Activated CD8-positive, alpha-beta memory T cell treated with anti-CD3 and anti-CD28 coated beads, Interleukin-2, amount 10 ng/mL, durations not matched to agents 7 days and 5 days (primary cell): ENCODE results near the gene CXCL5. TPM values are rescaled to one million over a fixed set of nuclear protein-coding genes. Genes with fewer than 3 reads are reported as not detected.

ENCODE experiments used
- ATAC-seq: fragments of 150-1000 bp; cut with Tn5 transposase; one replicate; pipeline ENCODE4 v1.10.0; 2021; ENCODE audit warnings: moderate library complexity
- CTCF ChIA-PET: fragments of 350-600 bp; sonication (Branson Sonifier 250); formaldehyde crosslinking; loops from one replicate; lab custom pipeline; 2021; ENCODE audit warnings: antibody characterized with exemption; lab: Charles Lee
- DNase-seq: peaks from one replicate; pipeline ENCODE4 v3.0.0-alpha.2; 2020
- H3K27ac Mint-ChIP-seq: one replicate; pipeline ENCODE4 v1.8.0; 2021; ENCODE audit warnings: mild to moderate bottlenecking, mixed read lengths
- H3K27me3 Mint-ChIP-seq: one replicate; pipeline ENCODE4 v1.8.0; 2021; ENCODE audit warnings: mixed read lengths
- H3K36me3 Mint-ChIP-seq: one replicate; pipeline ENCODE4 v1.8.0; 2021; ENCODE audit warnings: mild to moderate bottlenecking, mixed read lengths
- H3K4me1 Mint-ChIP-seq: one replicate; pipeline ENCODE4 v1.8.0; 2021; ENCODE audit warnings: mixed read lengths
- H3K4me3 Mint-ChIP-seq: one replicate; pipeline ENCODE4 v1.8.0; 2021; ENCODE audit warnings: mild to moderate bottlenecking, moderate library complexity, mixed read lengths
- H3K9me3 Mint-ChIP-seq: one replicate; pipeline ENCODE4 v1.8.0; 2022; ENCODE audit warnings: low read depth, mixed read lengths
- total RNA-seq, 2 experiments: library from RNA; stranded (reverse); gene quantifications; one replicate each; pipeline ENCODE4 v1.2.3, GENCODE V29; 2021

CXCL5 gene
- total RNA-seq, 2 experiments from 2014 or later = not detected

DNA sequence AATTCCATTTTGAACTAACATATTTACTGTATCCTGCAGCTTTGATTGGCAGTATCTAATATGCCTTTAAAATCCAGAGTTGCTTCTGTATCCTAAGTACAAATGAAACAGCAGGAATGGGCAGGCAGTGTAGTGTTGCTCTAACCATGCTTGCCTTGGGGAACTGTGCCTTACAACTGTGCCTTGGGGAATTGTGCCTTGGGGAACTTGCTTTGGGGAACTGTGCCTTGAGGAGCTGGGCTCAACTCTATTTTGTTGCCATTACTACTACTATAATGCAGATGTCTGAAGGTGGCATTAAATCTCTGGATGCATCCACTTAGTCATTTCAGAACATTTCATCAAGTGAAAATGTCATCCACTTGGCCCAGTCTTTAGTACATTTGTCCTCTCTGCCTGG lies 33.1 kb upstream of the CXCL5 start:
- no peaks in the 10 kb centered on the region for H3K4me1 Mint-ChIP-seq
- H3K27ac Mint-ChIP-seq = no peak overlapping the region
- DNase-seq = no peak
- ATAC-seq = no peak
- H3K27me3 Mint-ChIP-seq = peaks cover 19% of the 10 kb centered on the region
- H3K4me3 Mint-ChIP-seq = no peak overlapping the region
- H3K9me3 Mint-ChIP-seq = no peaks in the 10 kb centered on the region
- CTCF ChIA-PET = no interaction called here
- H3K36me3 Mint-ChIP-seq = no peaks in the 10 kb centered on the region

DNA sequence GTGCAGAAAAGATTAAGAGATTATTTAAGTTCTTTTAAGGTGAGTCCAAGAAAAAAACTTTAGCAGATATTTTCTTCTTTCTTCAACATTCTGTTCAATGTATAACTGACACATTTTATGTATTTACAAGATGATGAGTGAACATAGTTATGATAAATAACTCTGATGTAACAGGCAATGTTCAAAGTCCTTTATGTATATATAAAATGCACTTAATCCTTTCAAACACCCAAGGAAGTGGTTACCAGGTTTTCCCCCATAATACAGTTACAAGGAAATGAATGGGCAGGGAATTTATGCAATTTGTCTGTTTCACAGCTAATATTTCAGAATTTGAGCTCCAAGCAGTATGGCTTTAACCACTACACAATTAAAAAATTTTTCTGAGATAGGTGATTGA lies 31.8 kb upstream of the CXCL5 start:
- no peaks in the 10 kb centered on the region for H3K9me3 Mint-ChIP-seq
- no peak overlapping the region for H3K4me3 Mint-ChIP-seq
- peaks cover 8% of the 10 kb centered on the region for H3K27me3 Mint-ChIP-seq
- ATAC-seq = no peak
- no peaks in the 10 kb centered on the region for H3K4me1 Mint-ChIP-seq
- CTCF ChIA-PET = no interaction called here
- H3K36me3 Mint-ChIP-seq = no peaks in the 10 kb centered on the region
- H3K27ac Mint-ChIP-seq = no peak overlapping the region
- DNase-seq = no peak

DNA sequence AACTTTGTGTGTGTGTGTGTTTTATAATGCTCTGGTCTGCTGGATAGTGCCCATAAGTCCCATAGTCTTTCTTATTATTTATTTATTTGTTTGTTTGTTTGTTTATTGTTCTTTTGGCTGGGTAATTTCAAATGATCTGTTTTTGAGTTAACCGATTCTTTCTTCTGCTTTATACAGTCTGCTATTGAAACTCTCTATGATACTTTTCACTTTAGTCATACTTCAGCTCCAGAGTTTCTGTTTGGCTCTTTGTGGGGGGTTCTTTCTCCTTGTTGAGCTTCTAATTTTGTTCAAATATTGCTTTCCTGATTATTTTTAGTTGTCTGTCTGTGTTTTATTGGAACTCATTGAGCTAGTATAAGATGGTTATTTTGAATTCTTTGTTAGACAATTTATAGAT lies 30.0 kb upstream of the CXCL5 start:
- Mint-ChIP-seq H3K27ac (no peak overlapping the region), H3K9me3 (no peaks in the 10 kb centered on the region), H3K4me1 (no peaks in the 10 kb centered on the region), H3K27me3 (peaks cover 6% of the 10 kb centered on the region), H3K36me3 (no peaks in the 10 kb centered on the region), H3K4me3 (no peak overlapping the region)
- DNase-seq (no peak), ATAC-seq (no peak)
- CTCF ChIA-PET = no interaction called here

DNA sequence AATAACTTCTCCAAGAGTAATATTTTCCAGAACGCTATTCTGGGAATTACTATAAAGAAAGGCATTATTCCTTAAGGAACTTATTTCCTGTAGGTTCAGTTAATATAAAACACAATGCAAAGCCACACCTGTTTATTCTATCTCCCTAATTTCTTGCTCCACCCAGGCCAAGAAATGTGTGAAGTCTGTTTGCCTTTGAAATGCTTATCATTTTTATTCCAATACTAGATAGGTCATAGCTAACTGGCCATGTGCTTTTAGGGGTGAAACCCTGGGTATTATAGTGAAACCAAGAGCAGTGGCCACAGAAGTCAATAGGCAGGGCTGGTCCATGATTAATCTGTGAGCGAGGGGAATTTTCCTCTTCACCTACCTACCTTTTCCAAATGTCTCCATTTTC lies 25.2 kb upstream of the CXCL5 start:
- Mint-ChIP-seq H3K27ac (no peak overlapping the region), H3K27me3 (peaks cover 2% of the 10 kb centered on the region), H3K9me3 (no peaks in the 10 kb centered on the region), H3K4me3 (no peak overlapping the region), H3K4me1 (peaks cover 2% of the 10 kb centered on the region), H3K36me3 (no peaks in the 10 kb centered on the region)
- CTCF ChIA-PET = no interaction called here
- DNase-seq (no peak), ATAC-seq (no peak)

DNA sequence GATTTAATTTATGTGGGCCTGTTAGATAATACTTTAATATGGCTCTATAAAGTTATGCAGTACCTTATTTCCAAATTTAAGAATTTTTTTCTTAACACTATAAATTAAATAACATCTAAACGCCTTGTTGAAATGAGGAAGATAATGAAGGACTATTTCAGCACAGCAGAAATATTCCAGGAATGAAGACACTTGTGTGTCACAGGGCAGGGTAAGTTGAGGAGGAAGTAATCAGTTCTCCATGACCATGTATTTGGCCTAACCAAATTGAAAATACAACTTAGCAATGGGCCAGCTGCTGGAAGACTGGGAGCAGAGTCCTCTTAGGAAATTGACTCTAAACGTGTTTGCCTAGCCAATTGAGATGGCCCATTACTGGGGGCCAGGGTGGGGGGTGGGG lies 23.1 kb upstream of the CXCL5 start:
- DNase-seq (no peak), ATAC-seq (no peak)
- peaks cover 7% of the 10 kb centered on the region for H3K4me1 Mint-ChIP-seq
- CTCF ChIA-PET = no interaction called here
- no peak overlapping the region for H3K4me3 Mint-ChIP-seq
- no peak overlapping the region for H3K27ac Mint-ChIP-seq
- H3K27me3 Mint-ChIP-seq = peaks cover 2% of the 10 kb centered on the region
- no peaks in the 10 kb centered on the region for H3K36me3 Mint-ChIP-seq
- H3K9me3 Mint-ChIP-seq = no peaks in the 10 kb centered on the region

DNA sequence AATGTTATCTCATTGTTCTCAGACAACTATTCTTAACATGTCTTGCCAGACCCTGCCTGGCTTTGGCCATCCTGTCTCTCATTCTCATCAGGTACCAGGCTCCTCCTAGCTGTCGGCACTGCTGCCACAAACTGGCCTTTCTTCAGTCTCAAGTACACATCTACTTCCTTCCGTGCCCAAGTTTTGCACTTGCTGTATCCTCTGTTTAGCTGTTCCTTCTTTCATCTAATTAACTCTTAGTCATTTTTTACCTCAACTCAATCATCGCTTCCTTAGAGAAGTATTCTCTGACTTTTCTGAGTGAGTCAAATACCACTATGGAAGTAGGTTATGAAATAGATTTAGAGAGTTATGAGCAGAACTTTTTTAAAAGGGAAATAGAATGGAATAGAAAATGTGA lies 20.3 kb upstream of the CXCL5 start:
- H3K4me1 Mint-ChIP-seq = peaks cover 23% of the 10 kb centered on the region
- no peaks in the 10 kb centered on the region for H3K9me3 Mint-ChIP-seq
- CTCF ChIA-PET = no interaction called here
- DNase-seq = no peak
- no peak for ATAC-seq
- peaks cover 2% of the 10 kb centered on the region for H3K27me3 Mint-ChIP-seq
- no peak overlapping the region for H3K4me3 Mint-ChIP-seq
- H3K36me3 Mint-ChIP-seq = peaks cover 2% of the 10 kb centered on the region
- H3K27ac Mint-ChIP-seq = no peak overlapping the region

DNA sequence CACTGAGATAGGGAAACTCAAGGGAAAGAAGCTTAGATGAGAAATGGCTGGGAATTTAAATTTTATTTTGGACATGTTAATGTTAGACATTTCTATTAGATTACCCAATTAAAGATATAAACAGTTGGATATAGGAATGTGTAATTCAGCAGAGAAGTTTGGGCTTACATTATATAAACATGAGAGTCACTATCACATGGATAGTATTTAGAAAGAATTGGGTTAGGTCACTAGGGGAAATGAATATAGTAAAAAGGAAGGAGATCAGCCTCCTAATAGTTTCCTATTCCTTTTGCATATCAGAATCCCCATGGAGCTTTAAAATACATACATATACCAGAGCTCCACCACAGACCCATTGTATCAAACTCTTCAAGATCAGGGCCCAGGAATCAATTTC lies 19.6 kb upstream of the CXCL5 start:
- Mint-ChIP-seq H3K9me3 (no peaks in the 10 kb centered on the region), H3K27me3 (peaks cover 2% of the 10 kb centered on the region), H3K4me1 (peaks cover 23% of the 10 kb centered on the region), H3K4me3 (no peak overlapping the region), H3K36me3 (peaks cover 2% of the 10 kb centered on the region), H3K27ac (no peak overlapping the region)
- CTCF ChIA-PET = no interaction called here
- ATAC-seq (no peak), DNase-seq (no peak)

DNA sequence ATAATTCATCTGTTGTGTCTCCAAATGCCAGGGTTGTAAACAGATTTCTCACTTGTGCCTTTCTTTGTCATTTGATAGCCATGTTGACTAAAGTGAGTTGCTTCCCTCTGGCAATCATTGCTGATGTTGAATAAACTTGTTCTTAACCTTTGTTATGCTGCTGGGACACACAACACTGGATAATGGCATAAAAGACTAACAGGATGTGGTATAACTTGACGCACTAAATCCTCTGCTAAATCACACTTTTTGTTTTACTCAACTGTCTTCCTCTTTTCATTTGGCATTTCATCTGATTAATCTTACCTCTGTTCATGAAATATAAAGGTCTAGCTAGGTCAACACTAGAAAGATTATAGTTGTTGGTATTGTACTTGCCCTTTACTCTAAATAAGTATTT lies 17.6 kb upstream of the CXCL5 start:
- CTCF ChIA-PET = no interaction called here
- peak overlapping the region; percentile 42 for H3K27ac Mint-ChIP-seq
- peaks cover 23% of the 10 kb centered on the region for H3K4me1 Mint-ChIP-seq

DNA sequence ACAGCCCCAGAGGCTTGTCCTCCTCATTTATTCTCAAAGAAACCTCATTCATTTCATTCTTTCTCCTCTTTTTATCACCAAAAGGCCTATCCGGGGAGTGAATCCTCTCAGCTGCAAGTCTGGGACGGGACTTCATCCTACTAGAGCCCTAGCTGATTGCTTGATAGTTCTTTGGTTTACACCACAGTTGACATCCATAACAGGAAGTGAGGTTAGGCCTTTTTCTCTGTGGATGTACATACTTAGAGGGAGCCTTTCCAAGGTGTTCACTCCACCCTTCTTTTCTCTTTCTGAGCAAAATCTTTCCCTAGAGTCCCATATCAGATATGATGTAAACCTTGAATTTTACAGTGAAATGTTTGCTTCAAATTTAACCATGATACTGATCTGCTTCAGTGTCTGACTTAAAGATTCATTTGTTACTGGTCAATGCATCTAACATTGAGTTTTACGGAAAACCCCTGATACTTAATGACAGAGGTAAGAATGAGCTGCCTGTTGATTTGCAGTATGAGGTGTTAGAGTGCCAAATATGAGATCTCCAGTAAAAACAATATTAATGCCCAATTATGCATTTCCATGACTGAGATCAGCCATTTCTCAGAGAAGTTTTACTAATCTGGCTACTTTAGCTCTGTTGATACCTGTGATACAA lies 16.8 kb upstream of the CXCL5 start:
- Mint-ChIP-seq H3K9me3 (no peaks in the 10 kb centered on the region), H3K4me1 (peaks cover 23% of the 10 kb centered on the region), H3K27me3 (peaks cover 6% of the 10 kb centered on the region), H3K27ac (peak overlapping the region; percentile 1), H3K4me3 (no peak overlapping the region), H3K36me3 (peaks cover 2% of the 10 kb centered on the region)
- CTCF ChIA-PET = no interaction called here
- no peak for DNase-seq
- no peak for ATAC-seq

More for the DNA sequence above, 17.6 kb upstream of the CXCL5 start:
- Mint-ChIP-seq H3K36me3 (peaks cover 2% of the 10 kb centered on the region), H3K9me3 (no peaks in the 10 kb centered on the region), H3K4me3 (no peak overlapping the region), H3K27me3 (peaks cover 2% of the 10 kb centered on the region)
- no peak for DNase-seq
- ATAC-seq = peak; percentile 64

DNA sequence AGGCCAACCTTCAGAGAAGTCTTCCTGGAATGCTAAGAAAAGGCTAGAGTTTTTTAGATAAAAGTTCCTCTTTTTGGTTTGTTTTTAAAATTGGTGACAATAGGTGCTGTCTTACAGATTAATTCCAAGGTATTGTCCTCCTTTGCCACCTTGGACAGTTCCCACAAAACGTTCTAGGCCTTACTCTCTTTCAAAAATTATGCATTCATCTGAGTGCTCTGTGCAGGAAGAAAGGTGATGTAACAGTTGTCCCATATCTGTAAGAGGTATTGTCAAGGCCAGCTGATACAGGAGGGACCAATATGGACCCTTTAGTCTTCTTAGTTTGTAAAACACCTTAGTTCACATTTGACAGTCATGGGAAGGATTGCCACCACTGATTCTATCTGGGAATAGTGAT lies 15.9 kb upstream of the CXCL5 start:
- DNase-seq = no peak
- Mint-ChIP-seq H3K4me1 (peaks cover 23% of the 10 kb centered on the region), H3K9me3 (no peaks in the 10 kb centered on the region), H3K27me3 (peaks cover 4% of the 10 kb centered on the region), H3K36me3 (peaks cover 2% of the 10 kb centered on the region), H3K27ac (no peak overlapping the region), H3K4me3 (no peak overlapping the region)
- CTCF ChIA-PET = no interaction called here
- no peak for ATAC-seq

DNA sequence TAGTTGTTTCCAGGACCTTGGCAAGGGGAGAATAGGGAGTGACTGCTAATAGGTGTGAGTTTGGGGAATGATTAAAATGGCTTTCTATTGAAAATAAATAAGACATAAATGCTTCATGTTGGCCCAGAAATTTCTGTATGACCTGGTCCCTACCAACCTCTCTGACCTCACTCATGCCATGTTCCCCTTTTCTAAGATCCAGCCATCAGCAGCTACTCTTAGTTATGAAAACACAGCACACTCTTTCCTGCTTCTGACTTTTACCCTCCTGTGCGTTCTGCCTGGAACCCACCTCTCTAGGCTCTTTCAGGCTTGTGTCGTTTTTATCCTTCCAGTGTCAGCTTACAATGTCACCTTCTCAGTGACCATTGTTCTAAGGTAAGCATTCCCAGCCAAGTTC lies 14.8 kb upstream of the CXCL5 start:
- CTCF ChIA-PET = no interaction called here
- peaks cover 19% of the 10 kb centered on the region for H3K4me1 Mint-ChIP-seq
- H3K9me3 Mint-ChIP-seq = no peaks in the 10 kb centered on the region
- peaks cover 2% of the 10 kb centered on the region for H3K36me3 Mint-ChIP-seq
- H3K27me3 Mint-ChIP-seq = peaks cover 4% of the 10 kb centered on the region
- no peak for DNase-seq
- no peak overlapping the region for H3K4me3 Mint-ChIP-seq
- no peak for ATAC-seq
- H3K27ac Mint-ChIP-seq = no peak overlapping the region

DNA sequence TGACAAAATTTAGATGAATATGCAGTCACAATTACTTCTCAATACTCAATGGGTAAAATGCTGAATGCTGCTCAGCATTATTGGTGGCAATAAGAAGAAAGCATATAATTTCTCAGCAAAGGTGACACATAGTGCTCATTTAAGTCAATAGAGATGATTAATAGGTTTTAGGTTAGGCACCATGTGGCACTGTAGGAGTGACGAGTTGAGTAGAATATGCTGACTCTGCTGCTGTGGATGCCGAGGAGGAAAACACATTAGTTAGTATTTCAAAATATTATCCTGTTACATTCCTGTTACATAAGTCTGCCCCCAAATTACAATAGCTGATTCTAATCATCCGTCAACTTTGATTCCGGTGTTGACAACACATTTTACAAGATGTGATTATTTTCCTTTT lies 13.7 kb upstream of the CXCL5 start:
- CTCF ChIA-PET = no interaction called here
- H3K27ac Mint-ChIP-seq = no peak overlapping the region
- H3K36me3 Mint-ChIP-seq = peaks cover 2% of the 10 kb centered on the region
- ATAC-seq = no peak
- H3K27me3 Mint-ChIP-seq = peaks cover 4% of the 10 kb centered on the region
- no peaks in the 10 kb centered on the region for H3K9me3 Mint-ChIP-seq
- H3K4me1 Mint-ChIP-seq = peaks cover 19% of the 10 kb centered on the region
- no peak for DNase-seq
- no peak overlapping the region for H3K4me3 Mint-ChIP-seq

DNA sequence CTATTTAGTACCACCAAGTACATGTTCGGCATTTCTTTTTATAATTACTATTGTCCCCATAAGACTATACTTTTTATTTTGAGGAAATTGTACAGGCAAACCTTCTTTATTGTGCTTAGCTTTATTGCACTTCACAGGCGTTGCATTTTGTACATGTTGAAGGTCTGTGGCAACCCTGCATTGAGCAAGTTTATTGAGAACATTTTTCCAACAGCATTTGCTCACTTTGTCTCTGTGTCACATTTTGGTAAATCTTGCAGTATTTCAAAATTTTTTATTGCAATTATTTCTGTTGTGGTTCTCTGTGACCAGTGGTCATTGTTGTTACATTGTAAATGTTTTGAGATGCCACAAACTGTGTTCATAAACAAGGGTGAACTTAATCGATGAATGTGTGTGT lies 10.8 kb upstream of the CXCL5 start:
- Mint-ChIP-seq H3K27ac (no peak overlapping the region), H3K4me3 (no peak overlapping the region), H3K27me3 (peaks cover 4% of the 10 kb centered on the region), H3K9me3 (no peaks in the 10 kb centered on the region), H3K36me3 (no peaks in the 10 kb centered on the region), H3K4me1 (no peaks in the 10 kb centered on the region)
- no peak for DNase-seq
- CTCF ChIA-PET = no interaction called here
- no peak for ATAC-seq

DNA sequence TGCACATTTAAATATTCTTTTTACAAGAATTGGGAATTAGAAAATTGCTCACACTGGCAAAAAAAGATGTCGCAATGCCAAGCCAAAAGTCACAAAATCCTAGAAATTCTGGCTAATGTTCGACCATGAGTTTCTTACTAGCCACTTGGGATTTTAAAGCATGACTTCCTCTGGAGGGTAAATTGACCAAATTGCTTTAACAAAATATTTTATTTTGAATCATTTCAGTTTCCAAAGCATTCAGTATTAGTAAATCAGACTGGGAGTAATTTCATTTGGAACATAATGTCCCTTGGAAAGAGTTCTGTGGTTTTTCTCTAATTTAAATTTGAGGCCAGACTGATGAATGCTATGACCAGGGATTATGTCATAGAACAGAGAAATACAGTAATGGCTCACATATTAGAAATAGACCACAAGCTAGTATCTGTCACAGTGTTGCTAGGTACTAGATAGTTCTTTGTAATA lies 7.6 kb upstream of the CXCL5 start:
- H3K4me3 Mint-ChIP-seq = no peak overlapping the region
- ATAC-seq = no peak
- H3K9me3 Mint-ChIP-seq = no peaks in the 10 kb centered on the region
- no peak for DNase-seq
- CTCF ChIA-PET = no interaction called here
- peaks cover 4% of the 10 kb centered on the region for H3K27me3 Mint-ChIP-seq
- no peaks in the 10 kb centered on the region for H3K36me3 Mint-ChIP-seq
- no peaks in the 10 kb centered on the region for H3K4me1 Mint-ChIP-seq
- H3K27ac Mint-ChIP-seq = no peak overlapping the region

DNA sequence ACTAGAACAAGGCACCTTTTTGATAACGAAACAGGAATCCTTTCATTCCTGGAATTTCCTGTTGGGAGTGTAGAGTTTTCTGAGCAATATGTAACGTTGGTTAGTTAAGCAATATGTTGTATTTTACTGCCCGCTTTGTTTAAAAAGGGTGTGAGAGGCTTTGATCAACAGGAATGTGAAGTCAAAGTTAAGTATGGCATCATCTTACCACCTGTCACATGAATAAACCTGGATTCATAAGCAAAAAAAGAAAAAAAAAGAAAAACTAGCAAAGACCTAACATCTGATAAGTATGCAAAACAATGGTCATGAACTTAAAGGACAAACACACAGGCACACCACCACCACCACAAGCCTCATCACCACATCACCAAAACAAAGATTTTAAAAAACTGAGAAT lies 7.1 kb upstream of the CXCL5 start:
- no peaks in the 10 kb centered on the region for H3K36me3 Mint-ChIP-seq
- ATAC-seq (no peak), DNase-seq (no peak)
- no peaks in the 10 kb centered on the region for H3K4me1 Mint-ChIP-seq
- no peaks in the 10 kb centered on the region for H3K27me3 Mint-ChIP-seq
- no peak overlapping the region for H3K4me3 Mint-ChIP-seq
- H3K27ac Mint-ChIP-seq = no peak overlapping the region
- H3K9me3 Mint-ChIP-seq = no peaks in the 10 kb centered on the region
- CTCF ChIA-PET = no interaction called here
